Memory B cell (primary cell): ENCODE measurements around the gene PRDM7.
"Not testable (repeated sequence)": the region's sequence is repeated elsewhere in the genome, so short reads cannot be mapped to it uniquely, and the experiment has no call there.

ENCODE experiments used
- ATAC-seq: fragments of 150-1000 bp; cut with Tn5 transposase; 2 replicates; pipeline ENCODE4 v1.10.0; 2021; ENCODE audit warnings: low read depth, mild to moderate bottlenecking, moderate library complexity
- DNase-seq, 2 donors: peaks; one replicate each; pipeline ENCODE4 v3.0.0; 2022; ENCODE audit warnings: low spot score in 2 of 2
- H3K27ac Mint-ChIP-seq: one replicate; pipeline ENCODE4 v1.8.0; 2022; ENCODE audit warnings: mild to moderate bottlenecking, moderate library complexity, mixed read lengths
- H3K27me3 Mint-ChIP-seq: one replicate; pipeline ENCODE4 v1.8.0; 2022; ENCODE audit warnings: mixed read lengths
- H3K36me3 Mint-ChIP-seq: one replicate; pipeline ENCODE4 v1.8.0; 2022; ENCODE audit warnings: mild to moderate bottlenecking, mixed read lengths
- H3K4me1 Mint-ChIP-seq: one replicate; pipeline ENCODE4 v1.8.0; 2022; ENCODE audit warnings: mixed read lengths
- H3K4me3 Mint-ChIP-seq: one replicate; pipeline ENCODE4 v1.8.0; 2022; ENCODE audit warnings: mild to moderate bottlenecking, moderate library complexity, mixed read lengths
- H3K9me3 Mint-ChIP-seq: one replicate; pipeline ENCODE4 v1.8.0; 2022; ENCODE audit warnings: mixed read lengths

Gene PRDM7

DNA sequence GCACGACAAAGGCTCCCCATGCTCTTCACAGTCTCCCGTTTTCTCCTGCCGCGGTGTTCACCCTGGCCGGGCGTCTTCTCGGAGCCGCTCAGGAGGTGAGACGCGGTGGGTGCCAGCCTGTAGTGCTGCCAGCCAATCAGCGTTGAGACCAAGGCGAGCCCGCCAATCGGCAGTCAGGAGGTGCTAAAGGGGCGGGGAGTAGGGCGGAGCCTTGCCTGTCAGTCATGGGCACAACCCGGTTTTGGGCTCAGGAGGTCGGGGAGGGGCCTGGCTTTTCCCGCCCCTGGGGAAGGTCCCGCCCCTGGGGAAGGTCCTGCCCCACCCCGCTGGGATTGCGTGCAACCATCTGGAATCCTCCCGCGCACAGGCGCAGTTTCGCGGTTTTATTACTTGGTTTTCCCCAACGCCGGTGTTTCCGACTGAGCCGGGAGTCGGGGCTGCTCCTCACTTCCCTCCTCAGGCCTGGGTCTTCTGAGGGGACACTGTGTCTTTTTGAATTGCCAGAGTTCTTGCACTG lies at the start of gene PRDM7:
Gene PRDM7 (minus strand): TSS at position 92 of the 517 bp plus-strand sequence. CDS start 1,421 bp downstream, outside the sequence.
- Mint-ChIP-seq H3K27ac (peak within 1 kb of the TSS; percentile 41), H3K9me3 (no peaks in the 10 kb centered on the region)

DNA sequence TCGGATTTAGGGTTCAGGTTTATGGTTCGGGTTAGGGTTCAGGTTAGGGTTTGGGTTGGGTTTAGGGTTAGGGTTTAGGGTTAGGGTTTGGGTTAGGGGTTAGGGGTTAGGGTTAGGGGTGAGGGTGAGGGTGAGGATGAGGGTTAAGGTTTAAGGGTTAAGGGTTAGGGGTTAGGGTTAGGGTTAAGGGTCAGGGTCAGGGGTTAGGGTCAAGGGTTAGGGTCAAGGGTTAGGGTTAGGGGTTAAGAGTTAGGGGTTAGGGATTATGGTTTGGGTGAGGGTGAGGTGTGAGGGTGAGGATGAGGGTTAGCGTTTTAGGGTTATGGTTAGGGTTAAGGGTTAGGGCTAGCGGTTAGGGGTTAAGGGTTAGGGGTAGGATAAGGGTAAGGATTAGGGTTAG lies 44.7 kb upstream of the PRDM7 start:
- ATAC-seq, H3K4me3 Mint-ChIP-seq, H3K27ac Mint-ChIP-seq, H3K27me3 Mint-ChIP-seq, H3K36me3 Mint-ChIP-seq, DNase-seq, H3K4me1 Mint-ChIP-seq, H3K9me3 Mint-ChIP-seq: not testable (repeated sequence)

More for the DNA sequence above, at the start of gene PRDM7:
- Mint-ChIP-seq H3K4me1 (peaks cover 18% of the 10 kb centered on the region), H3K27me3 (peaks cover 6% of the 10 kb centered on the region), H3K4me3 (peak within 1 kb of the TSS; percentile 92), H3K36me3 (no peaks in the 10 kb centered on the region)
- ATAC-seq, result peak; percentile 89
- DNase-seq, result peak; percentile 83 to 93

DNA sequence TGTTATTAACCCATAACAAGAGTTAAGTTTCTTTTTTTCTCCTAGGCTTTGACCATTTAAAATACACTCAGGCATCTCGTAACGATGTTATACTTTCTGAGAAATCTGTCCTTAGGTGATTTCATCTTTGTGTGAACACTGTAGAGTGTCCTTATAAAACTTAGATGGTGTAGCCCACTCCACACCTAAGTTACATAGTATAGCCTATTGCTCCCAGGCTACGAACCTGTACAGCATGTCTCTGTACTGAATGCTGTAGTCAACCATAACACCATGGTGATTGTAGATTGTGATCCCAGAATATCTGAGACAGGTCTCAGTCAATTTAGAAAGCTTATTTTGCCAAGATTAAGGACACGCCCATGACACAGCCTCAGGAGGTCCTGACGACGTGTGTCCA lies 30.5 kb upstream of the PRDM7 start:
- H3K9me3 Mint-ChIP-seq, H3K4me3 Mint-ChIP-seq, H3K36me3 Mint-ChIP-seq, DNase-seq, H3K4me1 Mint-ChIP-seq, H3K27ac Mint-ChIP-seq, H3K27me3 Mint-ChIP-seq, ATAC-seq: not testable (repeated sequence)

DNA sequence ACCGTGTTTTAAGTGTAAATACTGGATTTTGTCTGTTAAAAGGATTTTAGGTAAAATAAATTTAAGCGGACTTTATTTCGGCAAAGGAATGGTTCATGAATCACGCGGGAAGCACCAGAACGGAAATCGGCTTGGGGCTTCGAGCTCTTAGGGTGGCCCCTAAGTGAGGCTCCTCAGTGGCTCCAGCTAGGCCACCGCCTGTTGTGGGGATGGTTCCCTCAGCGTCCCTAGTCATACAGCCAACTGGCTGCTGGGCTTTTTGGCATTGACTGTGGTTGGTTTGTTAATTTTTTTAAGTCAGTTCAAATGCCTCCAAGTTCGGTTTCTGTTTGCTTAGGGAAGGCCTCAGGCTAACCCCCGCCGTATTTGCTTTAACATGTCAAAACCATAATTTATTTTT lies 29.9 kb upstream of the PRDM7 start:
- not testable (repeated sequence) for H3K4me1 Mint-ChIP-seq, H3K4me3 Mint-ChIP-seq, H3K36me3 Mint-ChIP-seq, H3K27me3 Mint-ChIP-seq, DNase-seq, H3K27ac Mint-ChIP-seq, H3K9me3 Mint-ChIP-seq, ATAC-seq

DNA sequence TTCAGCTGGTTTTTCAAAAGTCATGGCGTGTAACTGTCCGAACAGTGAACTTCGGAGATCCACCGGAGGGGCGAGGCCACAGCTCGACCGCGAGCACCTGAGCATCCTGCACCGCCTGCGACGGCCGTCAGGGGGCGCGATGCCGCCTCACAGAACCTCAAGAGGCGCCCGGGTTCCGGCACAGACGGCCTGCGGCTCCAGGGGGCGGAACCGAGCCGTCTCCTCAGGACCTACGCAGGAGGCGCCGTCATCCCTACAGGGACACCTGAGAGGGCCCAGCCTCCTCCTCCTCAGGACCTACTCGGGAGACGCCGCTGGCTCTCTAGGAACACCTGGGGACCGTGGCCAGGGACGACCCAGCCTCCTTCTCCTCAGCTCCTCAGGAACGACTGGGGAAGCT lies 29.1 kb upstream of the PRDM7 start:
- ATAC-seq (peak; percentile 56), DNase-seq (peak in 1 of 2 donors; percentile 39)
- not testable (repeated sequence) for H3K4me3 Mint-ChIP-seq, H3K27me3 Mint-ChIP-seq, H3K27ac Mint-ChIP-seq, H3K9me3 Mint-ChIP-seq, H3K4me1 Mint-ChIP-seq, H3K36me3 Mint-ChIP-seq

DNA sequence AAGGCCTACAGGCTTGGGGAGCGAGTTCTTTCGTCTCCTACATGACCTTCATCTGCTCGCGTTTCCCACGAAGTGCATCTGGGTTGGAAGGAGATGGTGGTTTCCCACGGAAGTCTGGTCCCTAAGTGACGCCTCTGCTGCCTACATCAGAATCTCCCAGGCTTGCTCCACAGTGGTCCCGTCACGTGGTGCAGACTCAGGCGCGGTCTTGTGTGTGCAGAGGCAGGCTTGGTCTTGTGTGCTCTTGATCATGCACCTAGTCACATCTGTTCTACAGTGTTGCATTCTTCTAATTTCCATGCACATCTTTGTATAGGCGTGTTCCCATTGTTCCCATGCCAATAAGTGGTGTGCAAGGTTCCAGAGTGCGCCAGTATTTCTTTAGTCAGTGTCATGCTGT lies 27.6 kb upstream of the PRDM7 start:
- H3K27ac Mint-ChIP-seq, ATAC-seq, H3K4me1 Mint-ChIP-seq, H3K4me3 Mint-ChIP-seq, H3K36me3 Mint-ChIP-seq, H3K9me3 Mint-ChIP-seq, H3K27me3 Mint-ChIP-seq, DNase-seq: not testable (repeated sequence)

DNA sequence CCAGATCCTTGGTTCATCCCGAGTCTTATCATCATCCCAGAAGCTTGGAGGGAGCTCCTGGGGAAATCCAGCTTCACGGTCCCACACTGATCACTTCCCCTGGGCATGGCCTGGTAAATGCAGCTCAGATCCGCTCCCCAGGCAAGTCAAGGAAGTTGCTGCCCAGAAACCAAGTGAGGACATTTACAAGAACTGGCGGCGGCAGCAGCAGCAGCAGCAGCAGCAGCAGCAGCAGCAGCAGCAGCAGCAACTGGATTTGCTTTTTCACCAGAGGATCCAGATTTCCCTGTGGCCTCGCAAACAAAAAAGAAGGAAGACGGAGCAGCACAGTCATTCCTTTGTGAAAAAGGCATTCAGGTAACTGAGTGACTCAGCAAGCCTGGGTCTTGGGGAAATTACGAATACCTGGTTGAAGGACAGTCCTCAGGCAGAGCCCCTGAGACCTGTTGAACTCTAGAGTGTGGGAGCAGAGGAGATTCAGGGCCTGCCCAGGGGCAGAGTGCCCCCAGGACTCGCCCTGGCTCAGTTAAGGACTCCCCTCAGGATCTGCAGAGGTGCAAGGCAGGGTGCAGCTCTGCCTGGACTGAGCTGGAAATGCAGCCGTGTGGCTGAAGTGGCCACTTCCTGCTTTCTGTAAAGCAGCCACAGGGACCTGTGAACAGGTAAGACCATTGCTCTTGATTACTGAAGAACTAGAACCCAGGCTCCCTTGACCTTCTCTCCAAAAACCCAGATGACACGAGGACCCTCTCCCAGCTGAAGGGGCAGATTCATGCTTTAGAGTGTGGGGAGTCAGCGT lies 25.2 kb upstream of the PRDM7 start:
- not testable (repeated sequence) for H3K4me1 Mint-ChIP-seq, ATAC-seq, H3K9me3 Mint-ChIP-seq, H3K36me3 Mint-ChIP-seq, H3K27ac Mint-ChIP-seq, DNase-seq, H3K4me3 Mint-ChIP-seq
- peaks cover 12% of the 10 kb centered on the region for H3K27me3 Mint-ChIP-seq

DNA sequence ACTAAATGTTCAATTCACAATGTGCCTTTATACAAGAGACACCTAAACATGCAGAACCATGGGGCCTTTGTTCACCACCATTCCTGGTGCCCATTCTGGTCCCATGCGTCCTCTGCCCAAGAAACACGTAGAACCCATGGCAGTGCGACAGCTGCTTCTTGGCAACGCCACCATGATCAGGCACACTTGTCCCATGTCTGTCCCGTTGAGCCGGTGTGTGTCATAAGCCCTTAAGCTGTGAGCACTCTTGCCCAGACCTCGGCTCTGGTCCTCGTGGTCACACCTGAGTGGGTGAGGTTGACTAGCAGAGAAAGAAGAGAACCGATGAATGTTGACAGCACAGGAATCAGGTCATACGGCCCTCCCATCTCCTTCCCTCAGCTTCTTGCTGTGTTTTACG lies 24.2 kb upstream of the PRDM7 start:
- H3K4me1 Mint-ChIP-seq, ATAC-seq, H3K27ac Mint-ChIP-seq, DNase-seq, H3K36me3 Mint-ChIP-seq, H3K9me3 Mint-ChIP-seq, H3K4me3 Mint-ChIP-seq: not testable (repeated sequence)
- H3K27me3 Mint-ChIP-seq, result peaks cover 12% of the 10 kb centered on the region

DNA sequence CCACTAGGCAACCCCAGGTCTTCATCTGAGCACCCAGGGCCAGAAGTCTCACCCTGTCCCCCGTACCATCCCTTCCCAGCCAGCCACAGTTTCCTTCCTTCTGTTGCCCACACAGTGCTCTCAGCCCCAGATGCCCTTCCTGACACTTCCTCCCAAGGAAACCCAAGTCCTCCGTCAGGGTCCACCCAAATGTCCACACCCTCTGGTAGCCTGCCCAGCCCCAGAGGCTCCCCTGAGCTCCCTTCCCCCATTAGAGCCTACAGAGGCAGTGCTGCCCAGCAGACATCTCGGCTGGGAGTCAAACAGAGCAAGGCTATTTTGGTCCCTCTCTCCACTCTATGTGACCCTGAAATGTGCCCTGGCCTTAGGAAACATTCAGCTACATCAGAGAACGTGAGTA lies 23.7 kb upstream of the PRDM7 start:
- H3K4me1 Mint-ChIP-seq, H3K36me3 Mint-ChIP-seq, H3K27ac Mint-ChIP-seq, DNase-seq, H3K9me3 Mint-ChIP-seq, H3K4me3 Mint-ChIP-seq, ATAC-seq: not testable (repeated sequence)
- H3K27me3 Mint-ChIP-seq, result peaks cover 12% of the 10 kb centered on the region

DNA sequence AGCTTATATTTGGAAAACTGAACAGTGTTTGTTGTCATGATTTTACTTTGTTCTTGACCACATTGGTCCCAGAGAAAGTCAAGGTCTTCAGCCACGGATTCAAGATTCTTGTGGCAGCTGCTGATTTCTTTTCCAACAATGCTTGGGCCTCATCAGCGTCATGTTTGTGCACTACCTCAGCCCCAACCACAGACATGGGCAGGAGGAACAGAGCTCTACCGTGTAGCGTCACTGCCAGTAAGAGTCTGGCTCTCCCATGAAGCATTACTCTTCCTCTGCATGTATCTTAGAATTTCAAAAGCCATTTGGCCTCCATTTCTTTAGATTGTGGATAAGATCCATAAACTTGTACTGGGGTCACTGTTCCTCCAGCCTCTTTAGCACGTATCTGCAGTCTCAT lies 23.1 kb upstream of the PRDM7 start:
- DNase-seq, H3K27me3 Mint-ChIP-seq, H3K9me3 Mint-ChIP-seq, H3K27ac Mint-ChIP-seq, H3K4me1 Mint-ChIP-seq, H3K4me3 Mint-ChIP-seq, H3K36me3 Mint-ChIP-seq, ATAC-seq: not testable (repeated sequence)

DNA sequence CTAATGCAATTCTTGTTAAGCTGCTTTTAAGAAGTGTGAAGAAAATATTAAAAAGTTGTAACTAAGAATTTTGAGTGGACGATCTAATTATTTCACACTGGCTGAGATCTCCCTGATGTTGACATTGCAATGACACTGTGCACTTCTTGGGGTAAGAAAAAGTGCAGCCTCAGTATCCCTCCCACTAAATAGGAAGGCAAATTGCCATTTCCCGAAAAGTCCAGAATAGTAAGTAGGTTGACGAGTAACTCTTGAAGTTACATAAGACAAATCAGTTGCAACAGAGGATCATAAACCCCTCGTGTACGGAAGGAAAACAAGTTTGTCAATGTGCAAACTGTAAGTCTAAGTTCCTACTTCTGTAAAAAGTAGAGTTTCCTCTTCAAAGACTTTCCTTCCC lies 21.8 kb upstream of the PRDM7 start:
- not testable (repeated sequence) for H3K36me3 Mint-ChIP-seq

DNA sequence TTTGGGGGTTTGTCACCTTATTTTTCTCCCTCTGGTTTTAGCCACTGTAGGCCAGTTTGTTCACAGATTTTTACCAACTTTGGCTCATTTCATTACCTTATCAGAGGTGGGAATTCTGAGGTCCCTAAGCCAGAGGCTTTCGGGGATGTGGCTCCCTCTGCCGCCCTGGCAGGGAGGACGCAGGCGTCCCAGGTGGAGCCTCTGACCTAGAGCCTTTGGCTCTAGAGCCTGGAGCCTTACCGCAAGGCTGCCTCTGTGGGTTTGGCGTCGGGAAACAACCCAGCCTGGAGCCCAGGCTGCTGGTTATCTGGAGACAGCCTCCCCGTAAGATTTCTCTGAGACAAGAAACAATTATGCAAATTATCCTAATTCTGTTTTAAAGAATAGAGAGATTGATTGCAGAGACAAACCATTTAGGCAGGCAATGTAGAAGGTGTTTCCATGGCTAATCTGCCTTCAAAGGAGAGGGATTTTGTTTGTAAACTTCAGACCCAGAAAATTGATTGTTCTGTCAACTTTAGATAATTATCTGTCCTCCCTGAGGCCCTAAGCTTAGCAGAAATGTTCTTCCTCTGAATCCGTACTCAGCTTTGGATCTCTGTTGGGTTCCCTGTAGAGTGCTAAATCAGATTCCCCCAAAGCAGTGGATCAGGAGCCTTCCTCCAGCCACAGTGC lies 20.0 kb upstream of the PRDM7 start:
- DNase-seq, ATAC-seq, H3K27me3 Mint-ChIP-seq, H3K9me3 Mint-ChIP-seq, H3K36me3 Mint-ChIP-seq, H3K27ac Mint-ChIP-seq, H3K4me1 Mint-ChIP-seq, H3K4me3 Mint-ChIP-seq: not testable (repeated sequence)

More for the DNA sequence above, 21.8 kb upstream of the PRDM7 start:
- H3K27ac Mint-ChIP-seq, H3K4me1 Mint-ChIP-seq, H3K4me3 Mint-ChIP-seq, ATAC-seq, H3K9me3 Mint-ChIP-seq, DNase-seq, H3K27me3 Mint-ChIP-seq: not testable (repeated sequence)

DNA sequence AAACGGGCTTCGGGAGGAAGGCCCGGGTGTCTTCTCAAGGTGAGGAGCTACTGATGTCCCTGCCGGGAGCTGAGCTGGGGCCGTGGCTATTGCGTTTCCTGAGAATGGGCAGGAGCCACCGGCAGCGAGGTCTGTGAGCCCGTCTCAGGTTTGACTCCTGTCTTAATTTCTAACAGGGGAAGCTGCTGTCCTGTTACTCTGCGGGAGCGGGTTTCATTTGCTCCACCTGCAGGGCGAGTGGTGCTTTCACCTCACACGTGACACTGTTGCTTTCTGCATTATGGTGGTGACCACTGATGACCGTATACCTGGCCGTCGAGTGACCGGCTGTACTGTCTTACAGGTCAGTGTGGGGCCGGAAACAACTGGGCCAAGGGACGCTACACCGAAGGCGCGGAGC lies 17.7 kb upstream of the PRDM7 start:
- H3K27me3 Mint-ChIP-seq, ATAC-seq, H3K4me1 Mint-ChIP-seq, H3K4me3 Mint-ChIP-seq, H3K9me3 Mint-ChIP-seq, DNase-seq, H3K36me3 Mint-ChIP-seq, H3K27ac Mint-ChIP-seq: not testable (repeated sequence)

DNA sequence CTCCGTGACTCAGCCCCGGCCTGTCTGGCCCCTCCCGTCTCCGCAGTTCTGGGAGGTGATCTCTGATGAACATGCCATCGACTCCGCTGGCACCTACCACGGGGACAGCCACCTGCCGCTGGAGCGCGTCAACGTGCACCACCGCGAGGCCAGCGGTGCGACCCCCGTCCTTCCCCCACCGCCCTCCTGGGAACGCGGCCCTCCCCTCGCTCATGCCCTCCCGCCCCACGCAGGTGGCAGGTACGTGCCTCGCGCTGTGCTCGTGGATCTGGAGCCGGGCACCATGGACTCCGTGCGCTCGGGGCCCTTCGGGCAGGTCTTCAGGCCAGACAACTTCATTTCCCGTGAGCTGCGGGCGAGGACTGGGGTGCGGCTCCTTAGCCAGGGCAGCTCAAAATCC lies 17.2 kb upstream of the PRDM7 start:
- not testable (repeated sequence) for H3K27me3 Mint-ChIP-seq, H3K9me3 Mint-ChIP-seq, H3K36me3 Mint-ChIP-seq, ATAC-seq, H3K4me1 Mint-ChIP-seq, DNase-seq, H3K4me3 Mint-ChIP-seq, H3K27ac Mint-ChIP-seq
